ENCODE results near the gene BAHCC1.

GRCh38 chr17:81510785-81511553, 115.7 kb downstream of the BAHCC1 start:
- TF ChIP-seq EZH2phosphoT487 (IDR thresholded peaks at IDR 0.05; ENCODE audit: borderline replicate concordance, low read length) = no peak
- peak; percentile 12 for TF ChIP-seq CTCF (IDR thresholded peaks at IDR 0.05; ENCODE audit: low read depth, low read length, poor library complexity, severe bottlenecking)
